22Rv1 (cell line): ENCODE results near the gene ASPM.

Source experiments
- H3K27ac ChIP-seq: fragments of 450-650 bp; 2 replicates; pipeline ENCODE4 v1.5.1; 2017
- CTCF ChIP-seq: fragments of 450-650 bp; IDR thresholded peaks from 2 replicates; pipeline ENCODE4 v1.5.1; 2017; ENCODE audit warnings: mild to moderate bottlenecking
- ZFX ChIP-seq: fragments of 450-650 bp; IDR thresholded peaks from 2 replicates; pipeline ENCODE4 v1.6.1; 2017; ENCODE audit warnings: antibody characterized with exemption, borderline replicate concordance

ASPM gene, protein sequence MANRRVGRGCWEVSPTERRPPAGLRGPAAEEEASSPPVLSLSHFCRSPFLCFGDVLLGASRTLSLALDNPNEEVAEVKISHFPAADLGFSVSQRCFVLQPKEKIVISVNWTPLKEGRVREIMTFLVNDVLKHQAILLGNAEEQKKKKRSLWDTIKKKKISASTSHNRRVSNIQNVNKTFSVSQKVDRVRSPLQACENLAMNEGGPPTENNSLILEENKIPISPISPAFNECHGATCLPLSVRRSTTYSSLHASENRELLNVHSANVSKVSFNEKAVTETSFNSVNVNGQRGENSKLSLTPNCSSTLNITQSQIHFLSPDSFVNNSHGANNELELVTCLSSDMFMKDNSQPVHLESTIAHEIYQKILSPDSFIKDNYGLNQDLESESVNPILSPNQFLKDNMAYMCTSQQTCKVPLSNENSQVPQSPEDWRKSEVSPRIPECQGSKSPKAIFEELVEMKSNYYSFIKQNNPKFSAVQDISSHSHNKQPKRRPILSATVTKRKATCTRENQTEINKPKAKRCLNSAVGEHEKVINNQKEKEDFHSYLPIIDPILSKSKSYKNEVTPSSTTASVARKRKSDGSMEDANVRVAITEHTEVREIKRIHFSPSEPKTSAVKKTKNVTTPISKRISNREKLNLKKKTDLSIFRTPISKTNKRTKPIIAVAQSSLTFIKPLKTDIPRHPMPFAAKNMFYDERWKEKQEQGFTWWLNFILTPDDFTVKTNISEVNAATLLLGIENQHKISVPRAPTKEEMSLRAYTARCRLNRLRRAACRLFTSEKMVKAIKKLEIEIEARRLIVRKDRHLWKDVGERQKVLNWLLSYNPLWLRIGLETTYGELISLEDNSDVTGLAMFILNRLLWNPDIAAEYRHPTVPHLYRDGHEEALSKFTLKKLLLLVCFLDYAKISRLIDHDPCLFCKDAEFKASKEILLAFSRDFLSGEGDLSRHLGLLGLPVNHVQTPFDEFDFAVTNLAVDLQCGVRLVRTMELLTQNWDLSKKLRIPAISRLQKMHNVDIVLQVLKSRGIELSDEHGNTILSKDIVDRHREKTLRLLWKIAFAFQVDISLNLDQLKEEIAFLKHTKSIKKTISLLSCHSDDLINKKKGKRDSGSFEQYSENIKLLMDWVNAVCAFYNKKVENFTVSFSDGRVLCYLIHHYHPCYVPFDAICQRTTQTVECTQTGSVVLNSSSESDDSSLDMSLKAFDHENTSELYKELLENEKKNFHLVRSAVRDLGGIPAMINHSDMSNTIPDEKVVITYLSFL (N-terminal part only)

GRCh38 chr1:197146101-197147095 lies at the start of gene ASPM:
ASPM (minus strand) TSS chr1:197146669; CDS start chr1:197146437, 232 bp downstream.
- H3K27ac ChIP-seq: peak within 1 kb of the TSS; percentile 88
- TF ChIP-seq ZFX (no peak), CTCF (no peak)

- TF ChIP-seq ZFX (no peak), CTCF (no peak)
- no peak overlapping the region for H3K27ac ChIP-seq
These were observed 48.6 kb upstream of the ASPM start for GRCh38 chr1:197195100-197195499.

DNA sequence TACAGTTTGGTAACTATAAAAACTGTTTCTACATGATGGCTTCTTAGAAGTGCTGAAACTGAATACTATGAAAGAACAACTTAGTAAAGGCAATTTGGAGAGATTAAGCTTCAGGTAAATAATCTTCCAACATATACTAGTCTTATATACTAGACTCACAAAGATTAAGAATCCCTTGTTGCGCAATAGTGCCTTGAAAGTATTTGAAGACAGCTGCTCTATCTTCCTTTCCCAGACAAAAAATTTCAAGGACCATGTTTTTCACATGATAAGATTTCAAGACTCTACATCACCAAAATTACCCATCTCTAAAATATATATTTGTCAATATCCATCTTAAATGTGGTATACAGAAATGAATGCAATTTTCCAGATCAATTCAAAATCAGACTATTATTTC lies 37.7 kb upstream of the ASPM start:
- no peak for TF ChIP-seq CTCF
- no peak for TF ChIP-seq ZFX
- H3K27ac ChIP-seq: no peak overlapping the region

DNA sequence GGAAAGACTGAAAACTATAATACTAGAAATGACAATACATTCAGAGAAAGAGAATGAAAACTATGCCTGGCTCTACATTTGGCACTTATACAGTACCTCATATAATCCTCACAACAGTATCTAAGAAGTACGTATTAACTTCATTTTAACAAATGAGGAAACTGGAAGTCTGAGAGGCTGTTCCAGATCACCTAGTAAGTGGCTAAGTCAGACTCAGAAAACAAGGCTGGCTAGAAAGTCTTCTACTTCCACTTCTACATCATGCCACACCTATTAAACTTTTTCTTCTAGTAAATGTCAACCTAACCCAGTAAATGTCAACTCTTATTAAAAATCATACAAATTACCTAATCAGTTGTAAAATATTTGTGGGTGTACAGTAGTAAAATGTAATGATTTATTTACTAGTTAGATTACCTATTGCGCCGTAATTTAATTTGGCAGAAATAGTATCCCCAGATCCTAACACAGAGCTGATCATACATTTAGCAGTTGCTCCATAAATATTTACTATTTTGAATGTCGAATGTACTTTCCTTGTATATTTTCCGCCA lies 36.8 kb upstream of the ASPM start:
- H3K27ac ChIP-seq: no peak overlapping the region

GRCh38 chr1:197182716-197183115 lies 36.2 kb upstream of the ASPM start:
- TF ChIP-seq ZFX: no peak
- no peak for TF ChIP-seq CTCF

More for the DNA sequence above, 36.8 kb upstream of the ASPM start:
- TF ChIP-seq ZFX (no peak), CTCF (no peak)

GRCh38 chr1:197181982-197182381 lies 35.5 kb upstream of the ASPM start:
- H3K27ac ChIP-seq: no peak overlapping the region
- TF ChIP-seq ZFX (no peak), CTCF (no peak)

More at GRCh38 chr1:197182716-197183115, 36.2 kb upstream of the ASPM start:
- no peak overlapping the region for H3K27ac ChIP-seq
